HPDE6-E6E7 (cell line): ENCODE measurements around the gene BCDIN3D.

ENCODE experiments used
- DNase-seq: peaks from one replicate; pipeline ENCODE4 v3.0.0; 2011; ENCODE audit warnings: missing footprints; ENCODE audit errors: extremely low spot score

BCDIN3D gene

GRCh38 chr12:49797449-49797776, 45.5 kb downstream of the BCDIN3D start:
- DNase-seq: no peak

- DNase-seq: no peak
Measured at GRCh38 chr12:49796606-49797448, 46.1 kb downstream of the BCDIN3D start.

DNA sequence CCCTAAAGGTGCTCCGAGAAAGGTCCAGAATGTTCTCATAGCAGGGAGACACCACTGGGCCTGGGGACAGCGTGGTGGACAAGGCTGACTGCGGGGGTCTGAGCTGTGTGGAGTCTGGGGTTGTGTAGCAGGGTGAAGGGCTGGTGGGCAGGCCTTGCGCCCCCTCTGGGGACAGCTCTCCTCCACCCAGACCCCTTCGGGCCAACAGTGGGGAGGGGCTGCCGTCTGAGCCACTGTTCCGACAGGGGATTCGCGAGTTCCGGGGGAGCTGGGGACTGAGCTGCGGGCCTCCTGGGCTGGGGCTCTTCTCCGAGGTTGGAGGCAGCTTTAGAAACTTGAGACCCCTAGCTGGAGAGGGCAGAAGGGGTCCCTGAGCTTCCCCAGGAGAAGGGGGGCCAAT, 46.8 kb downstream of the BCDIN3D start:
- no peak for DNase-seq

DNA sequence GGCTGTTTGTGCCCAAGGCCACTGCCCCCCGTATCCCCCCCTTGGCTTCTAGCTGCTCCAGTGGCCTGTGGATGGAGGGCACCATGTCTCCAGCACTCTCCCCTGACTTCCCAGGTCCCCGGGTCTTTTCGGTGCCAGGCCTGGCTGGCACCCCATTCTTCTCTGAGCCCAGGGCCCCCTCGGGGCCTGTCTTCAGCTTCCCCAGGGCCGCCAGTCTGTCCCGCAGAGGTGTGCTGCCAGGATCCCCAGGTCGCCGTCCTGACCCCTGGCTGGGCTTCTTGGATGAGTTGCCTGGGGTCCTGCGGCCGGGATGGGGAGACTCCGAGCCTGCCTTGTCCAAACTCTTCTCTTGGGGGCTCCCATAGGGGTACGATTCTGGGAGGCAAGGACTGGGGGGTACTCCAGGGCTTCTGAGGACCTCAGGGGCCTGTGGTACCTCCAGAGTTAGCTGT, 47.2 kb downstream of the BCDIN3D start:
- DNase-seq: no peak

DNA sequence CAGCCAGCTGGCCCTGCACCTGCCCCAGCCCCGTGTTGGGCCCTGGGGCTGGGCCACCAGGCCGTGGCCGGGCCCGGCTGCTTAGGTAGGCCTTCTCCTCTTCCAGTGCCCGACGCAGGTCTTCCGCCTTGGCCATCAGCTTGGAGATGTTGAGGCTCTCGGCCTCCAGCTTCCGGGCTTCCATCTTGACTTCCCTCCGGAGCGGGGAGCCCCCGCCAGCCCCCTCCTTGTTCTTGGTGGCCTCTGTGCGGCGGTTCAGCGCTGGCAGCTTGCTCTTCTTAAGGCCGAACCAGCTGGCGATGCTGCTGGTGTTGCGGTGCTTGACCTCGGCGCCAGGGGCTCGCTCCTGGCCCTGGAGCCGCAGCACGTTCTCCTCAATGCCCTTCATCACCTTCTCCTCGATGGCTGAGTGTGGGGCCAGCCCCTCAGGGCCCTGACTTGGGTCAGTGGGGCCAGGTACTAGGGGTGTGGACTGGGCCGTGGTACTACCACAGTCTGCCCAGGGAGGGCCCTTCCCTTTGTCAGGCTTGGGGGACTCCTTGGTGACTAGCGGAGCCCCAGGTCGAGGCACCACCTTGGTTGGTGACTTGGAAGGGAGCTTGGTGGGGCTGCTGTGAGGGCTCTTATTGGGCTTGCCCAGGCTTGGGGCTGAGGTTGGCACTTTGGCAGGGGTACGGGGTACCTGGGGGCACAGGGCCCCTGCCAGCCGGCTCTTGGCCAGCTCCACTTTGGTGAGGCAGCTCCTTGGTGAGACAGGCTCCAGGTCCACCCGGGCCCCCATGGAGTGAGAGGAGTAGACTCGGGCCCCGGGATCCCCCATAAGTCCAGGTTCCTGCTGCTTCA, 47.9 kb downstream of the BCDIN3D start:
- DNase-seq: no peak

DNA sequence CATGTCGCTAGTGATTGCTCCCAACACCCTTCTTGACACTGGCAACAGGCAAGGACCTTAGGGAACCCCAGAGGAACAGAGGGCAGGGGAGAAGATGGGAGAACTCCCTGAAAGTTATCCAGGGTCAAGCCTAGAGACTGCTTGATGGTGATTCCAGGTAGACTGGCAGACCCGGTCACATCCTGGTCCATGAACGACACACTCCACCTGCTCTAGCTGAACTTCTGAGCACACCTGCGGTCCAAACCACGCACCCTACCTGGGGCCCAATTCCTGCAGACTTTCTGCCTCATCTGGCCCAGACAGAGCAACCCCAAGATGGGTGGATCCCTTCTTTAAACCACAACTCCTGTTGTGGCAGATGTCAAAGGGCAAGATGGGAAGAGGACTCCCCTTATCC, 48.9 kb downstream of the BCDIN3D start:
- no peak for DNase-seq

GRCh38 chr12:49793620-49794019, 49.3 kb downstream of the BCDIN3D start:
- DNase-seq: no peak

DNA sequence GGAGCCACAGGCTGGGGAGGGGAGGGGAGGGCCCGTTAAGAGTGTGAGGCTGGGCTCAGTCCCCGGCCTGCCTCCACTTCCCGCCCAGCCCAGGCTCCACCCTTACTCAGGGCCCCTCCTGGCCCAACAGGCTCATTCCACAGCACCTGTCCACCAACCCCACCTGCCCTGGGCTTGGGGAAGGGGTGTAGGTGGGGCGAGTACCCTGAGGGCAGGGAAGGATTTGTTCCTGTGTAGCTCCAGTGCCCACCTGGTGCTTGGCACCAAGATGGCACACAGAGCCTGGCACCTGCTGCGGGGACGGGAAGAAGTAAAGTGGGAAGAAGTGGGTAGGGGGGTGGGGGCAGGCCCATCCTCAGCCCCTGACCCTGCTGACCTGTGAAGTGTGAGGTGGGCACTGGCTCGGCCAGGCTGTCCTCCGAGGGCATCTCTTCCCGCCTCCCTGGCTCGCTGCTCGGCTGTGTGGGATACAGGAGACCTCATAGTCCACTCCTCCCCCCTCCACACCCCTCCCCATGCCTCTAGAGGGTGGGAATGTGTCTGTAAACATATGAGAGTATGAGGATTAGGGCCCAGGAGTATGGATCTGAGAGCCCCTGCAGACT, 49.8 kb downstream of the BCDIN3D start:
- DNase-seq: no peak

DNA sequence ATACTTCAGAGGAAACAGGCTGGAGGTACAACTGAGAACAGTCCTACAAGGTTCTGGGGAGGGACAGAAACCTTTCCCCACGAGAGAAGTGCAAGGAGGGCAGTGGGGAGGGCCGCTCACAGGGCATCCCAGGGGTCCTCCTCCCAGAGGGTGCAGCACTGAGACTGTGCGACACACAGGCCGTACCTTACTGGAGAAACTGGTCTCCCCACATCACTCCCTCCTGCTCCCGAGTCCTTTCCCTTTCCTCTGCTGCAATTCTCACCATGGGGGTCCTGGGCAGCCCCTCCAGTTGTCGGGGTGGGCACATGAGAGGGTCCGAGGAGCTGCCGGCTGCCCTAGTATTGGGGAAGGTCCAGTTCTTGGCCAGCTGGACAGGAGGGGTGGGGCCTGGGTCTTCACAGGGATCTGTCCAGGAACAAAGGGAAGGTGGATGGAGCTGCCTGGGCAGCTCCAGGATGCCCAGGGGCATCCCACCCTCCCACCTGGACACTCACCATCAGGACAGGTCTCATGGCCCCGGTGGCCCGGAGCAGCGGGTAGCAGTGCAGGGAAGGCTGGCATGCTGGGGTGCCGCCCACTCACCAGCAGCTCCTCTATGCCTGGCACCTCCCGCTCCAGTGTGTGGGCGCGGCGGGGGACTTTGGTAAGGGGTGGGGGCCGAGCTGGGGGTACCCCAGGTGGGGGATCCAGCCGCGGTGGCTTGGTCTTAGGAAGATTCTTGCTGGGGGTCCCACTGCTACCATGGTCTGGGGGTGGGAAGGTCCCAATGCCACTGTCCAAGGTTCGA, 50.5 kb downstream of the BCDIN3D start:
- no peak for DNase-seq

- DNase-seq: no peak
Measured at GRCh38 chr12:49791700-49792099, 51.2 kb downstream of the BCDIN3D start.

DNA sequence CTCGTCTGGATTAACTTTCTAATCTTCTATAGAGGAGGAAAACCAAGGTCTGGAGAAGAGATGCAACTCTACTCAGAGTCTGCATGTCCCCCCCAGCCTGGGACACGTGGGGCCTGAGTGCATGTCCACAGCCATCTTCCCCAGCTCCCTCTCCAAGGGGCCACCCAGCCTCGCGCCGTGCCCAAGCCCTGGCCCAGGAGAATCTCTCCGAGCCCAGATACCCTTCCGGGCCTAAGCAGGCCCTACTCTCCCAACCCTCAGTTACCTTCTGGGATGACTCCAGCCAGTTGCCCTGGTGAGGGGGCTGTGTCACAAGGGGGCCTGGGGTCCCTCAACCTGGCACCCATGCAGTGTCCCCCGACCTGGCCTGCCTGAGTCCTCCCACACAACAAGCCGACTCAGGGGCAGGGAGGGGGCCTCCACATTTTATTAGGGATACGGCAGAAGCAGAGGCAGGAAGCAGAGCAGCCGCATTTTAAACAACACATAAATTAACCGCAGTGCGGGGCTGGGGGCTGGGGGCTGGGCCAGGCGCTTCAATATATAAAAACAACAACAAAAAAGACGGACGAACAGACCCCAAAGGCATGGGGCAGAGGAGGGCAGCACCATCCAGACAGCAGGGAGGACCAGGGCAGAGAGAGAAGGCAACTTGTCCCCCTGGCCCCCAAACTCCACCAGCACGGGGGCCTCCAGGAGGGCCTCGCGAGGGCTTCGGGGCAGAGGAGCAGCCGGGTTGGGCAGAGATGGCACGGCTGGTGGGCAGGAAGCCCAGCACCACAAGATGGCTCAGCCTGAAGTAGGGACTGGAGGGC, 52.0 kb downstream of the BCDIN3D start:
- no peak for DNase-seq

DNA sequence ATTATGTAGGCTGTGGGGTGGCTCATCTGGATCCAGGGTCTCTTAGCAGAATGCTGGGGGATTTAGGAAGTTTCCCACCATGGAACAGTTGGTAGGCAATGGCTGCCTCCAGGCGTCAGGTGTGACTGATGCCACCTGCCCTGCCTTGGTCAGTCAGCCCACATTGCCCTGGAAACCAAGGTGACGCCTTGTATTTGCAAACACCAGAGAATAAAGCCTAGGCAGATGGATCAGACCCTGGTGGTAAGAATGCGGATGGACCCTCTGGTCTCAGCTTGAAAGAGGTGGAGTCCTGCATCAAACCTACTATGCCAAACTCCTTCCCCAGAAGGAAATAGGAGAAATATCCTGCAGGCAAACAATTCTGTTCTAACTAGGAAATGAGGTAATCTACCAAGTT, 52.9 kb downstream of the BCDIN3D start:
- no peak for DNase-seq

GRCh38 chr12:49787672-49788071, 55.2 kb downstream of the BCDIN3D start:
- no peak for DNase-seq
